SK-N-SH treated with all-trans-retinoic acid at 6 μM for 48 hours (cell line): ENCODE results near the gene CRTAP.
"Not testable (repeated sequence)": the region's sequence is repeated elsewhere in the genome, so short reads cannot be mapped to it uniquely, and the experiment has no call there.

ENCODE experiments used
- ATAC-seq: fragments of 200-7000 bp; cut with Tn5 transposase; 3 replicates; pipeline ENCODE4 v1.9.1; 2020; ENCODE audit warnings: mild to moderate bottlenecking, moderate library complexity
- ARNTL ChIP-seq: fragments of 450-650 bp; formaldehyde crosslinking; IDR thresholded peaks from 2 replicates; pipeline ENCODE4 v1.5.0; 2020; ENCODE audit warnings: low read depth, mild to moderate bottlenecking, moderate library complexity, borderline replicate concordance
- BACH2 ChIP-seq: fragments of 250-450 bp; sonication (Bioruptor Pico); IDR thresholded peaks from 2 replicates; pipeline ENCODE4 v1.9.0; 2021; ENCODE audit warnings: mild to moderate bottlenecking, borderline replicate concordance
- CSDC2 ChIP-seq: fragments of 250-450 bp; sonication (Bioruptor Pico); IDR thresholded peaks from 2 replicates; pipeline ENCODE4 v1.5.0; 2020; ENCODE audit warnings: mild to moderate bottlenecking, moderate library complexity
- ESRRG ChIP-seq: fragments of 250-450 bp; sonication (Bioruptor Pico); IDR thresholded peaks from 2 replicates; pipeline ENCODE4 v1.6.1; 2021; ENCODE audit warnings: mild to moderate bottlenecking
- ISL1 ChIP-seq: fragments of 250-450 bp; sonication (Bioruptor Pico); IDR thresholded peaks from 2 replicates; pipeline ENCODE4 v2.1.2; 2022; ENCODE audit warnings: mild to moderate bottlenecking, moderate library complexity
- OSR1 ChIP-seq: fragments of 250-450 bp; sonication (Bioruptor Pico); IDR thresholded peaks from 2 replicates; pipeline ENCODE4 v1.8.0; 2022; ENCODE audit warnings: moderate library complexity, mild to moderate bottlenecking, inconsistent platforms
- RARB ChIP-seq: fragments of 250-450 bp; sonication (Bioruptor Pico); IDR thresholded peaks from 2 replicates; pipeline ENCODE4 v1.8.0; 2021; ENCODE audit warnings: mild to moderate bottlenecking, moderate library complexity
- SNAI2 ChIP-seq: fragments of 250-450 bp; sonication (Bioruptor Pico); IDR thresholded peaks from 2 replicates; pipeline ENCODE4 v1.5.0; 2020; ENCODE audit warnings: mild to moderate bottlenecking, moderate library complexity
- TCF4 ChIP-seq: fragments of 250-450 bp; sonication (Bioruptor Pico); IDR thresholded peaks from 2 replicates; pipeline ENCODE4 v1.8.0; 2021; ENCODE audit warnings: mild to moderate bottlenecking, moderate library complexity, borderline replicate concordance
- TOX ChIP-seq: fragments of 250-450 bp; sonication (Bioruptor Pico); IDR thresholded peaks from 2 replicates; pipeline ENCODE4 v1.8.0; 2021; ENCODE audit warnings: mild to moderate bottlenecking, moderate library complexity, borderline replicate concordance
- ZC3H10 ChIP-seq: fragments of 250-450 bp; sonication (Bioruptor Pico); IDR thresholded peaks from 2 replicates; pipeline ENCODE4 v1.5.1; 2021; ENCODE audit warnings: mild to moderate bottlenecking, moderate library complexity
- ZFP30 ChIP-seq: fragments of 450-650 bp; formaldehyde crosslinking; IDR thresholded peaks from 2 replicates; pipeline ENCODE4 v1.5.0; 2022; ENCODE audit warnings: mild to moderate bottlenecking, moderate library complexity
- ZNF565 ChIP-seq: fragments of 450-650 bp; formaldehyde crosslinking; conservative IDR thresholded peaks from 2 replicates; pipeline ENCODE4 v1.5.0; 2020; ENCODE audit warnings: low read depth, mild to moderate bottlenecking, moderate library complexity
- ZNF70 ChIP-seq: fragments of 450-650 bp; formaldehyde crosslinking; IDR thresholded peaks from 2 replicates; pipeline ENCODE4 v1.5.0; 2020; ENCODE audit warnings: mild to moderate bottlenecking, moderate library complexity
- ZNF8 ChIP-seq: fragments of 450-650 bp; formaldehyde crosslinking; IDR thresholded peaks from 2 replicates; pipeline ENCODE4 v1.5.0; 2020; ENCODE audit warnings: mild to moderate bottlenecking, moderate library complexity
- TF ChIP-seq, protein P1 (sequence below): fragments of 250-450 bp; sonication (Bioruptor Pico); IDR thresholded peaks from 2 replicates; pipeline ENCODE4 v1.5.1; 2021; ENCODE audit warnings: mild to moderate bottlenecking, moderate library complexity
- TF ChIP-seq, protein P2 (sequence below): fragments of 250-450 bp; sonication (Bioruptor Pico); IDR thresholded peaks from 2 replicates; pipeline ENCODE4 v1.8.0; 2020; ENCODE audit warnings: mild to moderate bottlenecking, moderate library complexity, borderline replicate concordance
- TF ChIP-seq, protein P3 (sequence below): fragments of 250-450 bp; sonication (Bioruptor Pico); IDR thresholded peaks from 2 replicates; pipeline ENCODE4 v1.5.0; 2020; ENCODE audit warnings: mild to moderate bottlenecking, moderate library complexity
- TF ChIP-seq, protein P4 (sequence below): fragments of 250-450 bp; sonication (Bioruptor Pico); IDR thresholded peaks from 2 replicates; pipeline ENCODE4 v1.5.1; 2020; ENCODE audit warnings: low read depth, mild to moderate bottlenecking, moderate library complexity
- TF ChIP-seq, protein P5 (sequence below): fragments of 250-450 bp; sonication (Bioruptor Pico); IDR thresholded peaks from 2 replicates; pipeline ENCODE4 v1.8.0; 2021; ENCODE audit warnings: low read depth, mild to moderate bottlenecking, moderate library complexity, borderline replicate concordance

CRTAP gene

DNA sequence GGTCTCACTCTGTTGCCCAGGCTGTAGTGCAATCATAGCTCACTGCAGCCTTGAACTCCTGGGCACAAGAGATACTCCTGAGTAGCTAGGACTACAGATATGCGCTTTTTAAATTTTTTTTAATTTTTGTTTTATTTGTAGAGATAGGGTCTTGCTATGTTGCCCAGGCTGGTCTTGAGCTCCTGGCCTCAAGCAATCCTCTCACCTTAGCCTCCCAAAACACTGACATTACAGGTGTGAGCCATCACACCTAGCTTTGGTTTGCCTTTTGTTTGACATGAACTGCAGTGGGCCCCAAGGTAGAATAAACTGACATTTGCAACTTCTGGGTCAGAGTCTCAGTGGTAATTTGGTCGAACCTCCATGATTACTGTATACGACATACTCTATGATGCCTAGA lies 9.0 kb upstream of the CRTAP start:
- TF ChIP-seq ZNF565 (CRISPR knock-in tag): no peak
- no peak for TF ChIP-seq ISL1
- no peak for TF ChIP-seq ZNF8 (CRISPR knock-in tag)
- TF ChIP-seq, protein P1, sequence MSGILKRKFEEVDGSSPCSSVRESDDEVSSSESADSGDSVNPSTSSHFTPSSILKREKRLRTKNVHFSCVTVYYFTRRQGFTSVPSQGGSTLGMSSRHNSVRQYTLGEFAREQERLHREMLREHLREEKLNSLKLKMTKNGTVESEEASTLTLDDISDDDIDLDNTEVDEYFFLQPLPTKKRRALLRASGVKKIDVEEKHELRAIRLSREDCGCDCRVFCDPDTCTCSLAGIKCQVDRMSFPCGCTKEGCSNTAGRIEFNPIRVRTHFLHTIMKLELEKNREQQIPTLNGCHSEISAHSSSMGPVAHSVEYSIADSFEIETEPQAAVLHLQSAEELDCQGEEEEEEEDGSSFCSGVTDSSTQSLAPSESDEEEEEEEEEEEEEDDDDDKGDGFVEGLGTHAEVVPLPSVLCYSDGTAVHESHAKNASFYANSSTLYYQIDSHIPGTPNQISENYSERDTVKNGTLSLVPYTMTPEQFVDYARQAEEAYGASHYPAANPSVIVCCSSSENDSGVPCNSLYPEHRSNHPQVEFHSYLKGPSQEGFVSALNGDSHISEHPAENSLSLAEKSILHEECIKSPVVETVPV: no peak
- TF ChIP-seq, protein P2, sequence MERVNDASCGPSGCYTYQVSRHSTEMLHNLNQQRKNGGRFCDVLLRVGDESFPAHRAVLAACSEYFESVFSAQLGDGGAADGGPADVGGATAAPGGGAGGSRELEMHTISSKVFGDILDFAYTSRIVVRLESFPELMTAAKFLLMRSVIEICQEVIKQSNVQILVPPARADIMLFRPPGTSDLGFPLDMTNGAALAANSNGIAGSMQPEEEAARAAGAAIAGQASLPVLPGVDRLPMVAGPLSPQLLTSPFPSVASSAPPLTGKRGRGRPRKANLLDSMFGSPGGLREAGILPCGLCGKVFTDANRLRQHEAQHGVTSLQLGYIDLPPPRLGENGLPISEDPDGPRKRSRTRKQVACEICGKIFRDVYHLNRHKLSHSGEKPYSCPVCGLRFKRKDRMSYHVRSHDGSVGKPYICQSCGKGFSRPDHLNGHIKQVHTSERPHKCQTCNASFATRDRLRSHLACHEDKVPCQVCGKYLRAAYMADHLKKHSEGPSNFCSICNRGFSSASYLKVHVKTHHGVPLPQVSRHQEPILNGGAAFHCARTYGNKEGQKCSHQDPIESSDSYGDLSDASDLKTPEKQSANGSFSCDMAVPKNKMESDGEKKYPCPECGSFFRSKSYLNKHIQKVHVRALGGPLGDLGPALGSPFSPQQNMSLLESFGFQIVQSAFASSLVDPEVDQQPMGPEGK (CRISPR knock-in tag): no peak
- TF ChIP-seq ZC3H10 (CRISPR knock-in tag): no peak
- TF ChIP-seq, protein P3, sequence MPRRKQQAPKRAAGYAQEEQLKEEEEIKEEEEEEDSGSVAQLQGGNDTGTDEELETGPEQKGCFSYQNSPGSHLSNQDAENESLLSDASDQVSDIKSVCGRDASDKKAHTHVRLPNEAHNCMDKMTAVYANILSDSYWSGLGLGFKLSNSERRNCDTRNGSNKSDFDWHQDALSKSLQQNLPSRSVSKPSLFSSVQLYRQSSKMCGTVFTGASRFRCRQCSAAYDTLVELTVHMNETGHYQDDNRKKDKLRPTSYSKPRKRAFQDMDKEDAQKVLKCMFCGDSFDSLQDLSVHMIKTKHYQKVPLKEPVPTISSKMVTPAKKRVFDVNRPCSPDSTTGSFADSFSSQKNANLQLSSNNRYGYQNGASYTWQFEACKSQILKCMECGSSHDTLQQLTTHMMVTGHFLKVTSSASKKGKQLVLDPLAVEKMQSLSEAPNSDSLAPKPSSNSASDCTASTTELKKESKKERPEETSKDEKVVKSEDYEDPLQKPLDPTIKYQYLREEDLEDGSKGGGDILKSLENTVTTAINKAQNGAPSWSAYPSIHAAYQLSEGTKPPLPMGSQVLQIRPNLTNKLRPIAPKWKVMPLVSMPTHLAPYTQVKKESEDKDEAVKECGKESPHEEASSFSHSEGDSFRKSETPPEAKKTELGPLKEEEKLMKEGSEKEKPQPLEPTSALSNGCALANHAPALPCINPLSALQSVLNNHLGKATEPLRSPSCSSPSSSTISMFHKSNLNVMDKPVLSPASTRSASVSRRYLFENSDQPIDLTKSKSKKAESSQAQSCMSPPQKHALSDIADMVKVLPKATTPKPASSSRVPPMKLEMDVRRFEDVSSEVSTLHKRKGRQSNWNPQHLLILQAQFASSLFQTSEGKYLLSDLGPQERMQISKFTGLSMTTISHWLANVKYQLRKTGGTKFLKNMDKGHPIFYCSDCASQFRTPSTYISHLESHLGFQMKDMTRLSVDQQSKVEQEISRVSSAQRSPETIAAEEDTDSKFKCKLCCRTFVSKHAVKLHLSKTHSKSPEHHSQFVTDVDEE (CRISPR knock-in tag): no peak
- TF ChIP-seq CSDC2: no peak
- TF ChIP-seq ZFP30 (CRISPR knock-in tag): no peak
- no peak for TF ChIP-seq BACH2 (CRISPR knock-in tag)
- TF ChIP-seq, protein P4, sequence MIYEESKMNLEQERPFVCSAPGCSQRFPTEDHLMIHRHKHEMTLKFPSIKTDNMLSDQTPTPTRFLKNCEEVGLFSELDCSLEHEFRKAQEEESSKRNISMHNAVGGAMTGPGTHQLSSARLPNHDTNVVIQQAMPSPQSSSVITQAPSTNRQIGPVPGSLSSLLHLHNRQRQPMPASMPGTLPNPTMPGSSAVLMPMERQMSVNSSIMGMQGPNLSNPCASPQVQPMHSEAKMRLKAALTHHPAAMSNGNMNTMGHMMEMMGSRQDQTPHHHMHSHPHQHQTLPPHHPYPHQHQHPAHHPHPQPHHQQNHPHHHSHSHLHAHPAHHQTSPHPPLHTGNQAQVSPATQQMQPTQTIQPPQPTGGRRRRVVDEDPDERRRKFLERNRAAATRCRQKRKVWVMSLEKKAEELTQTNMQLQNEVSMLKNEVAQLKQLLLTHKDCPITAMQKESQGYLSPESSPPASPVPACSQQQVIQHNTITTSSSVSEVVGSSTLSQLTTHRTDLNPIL (CRISPR knock-in tag): no peak
- TF ChIP-seq, protein P5, sequence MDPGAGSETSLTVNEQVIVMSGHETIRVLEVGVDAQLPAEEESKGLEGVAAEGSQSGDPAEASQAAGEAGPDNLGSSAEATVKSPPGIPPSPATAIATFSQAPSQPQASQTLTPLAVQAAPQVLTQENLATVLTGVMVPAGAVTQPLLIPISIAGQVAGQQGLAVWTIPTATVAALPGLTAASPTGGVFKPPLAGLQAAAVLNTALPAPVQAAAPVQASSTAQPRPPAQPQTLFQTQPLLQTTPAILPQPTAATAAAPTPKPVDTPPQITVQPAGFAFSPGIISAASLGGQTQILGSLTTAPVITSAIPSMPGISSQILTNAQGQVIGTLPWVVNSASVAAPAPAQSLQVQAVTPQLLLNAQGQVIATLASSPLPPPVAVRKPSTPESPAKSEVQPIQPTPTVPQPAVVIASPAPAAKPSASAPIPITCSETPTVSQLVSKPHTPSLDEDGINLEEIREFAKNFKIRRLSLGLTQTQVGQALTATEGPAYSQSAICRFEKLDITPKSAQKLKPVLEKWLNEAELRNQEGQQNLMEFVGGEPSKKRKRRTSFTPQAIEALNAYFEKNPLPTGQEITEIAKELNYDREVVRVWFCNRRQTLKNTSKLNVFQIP: no peak
- TF ChIP-seq SNAI2 (CRISPR knock-in tag): no peak
- TF ChIP-seq ZNF70: no peak
- TF ChIP-seq TOX (CRISPR knock-in tag): no peak

DNA sequence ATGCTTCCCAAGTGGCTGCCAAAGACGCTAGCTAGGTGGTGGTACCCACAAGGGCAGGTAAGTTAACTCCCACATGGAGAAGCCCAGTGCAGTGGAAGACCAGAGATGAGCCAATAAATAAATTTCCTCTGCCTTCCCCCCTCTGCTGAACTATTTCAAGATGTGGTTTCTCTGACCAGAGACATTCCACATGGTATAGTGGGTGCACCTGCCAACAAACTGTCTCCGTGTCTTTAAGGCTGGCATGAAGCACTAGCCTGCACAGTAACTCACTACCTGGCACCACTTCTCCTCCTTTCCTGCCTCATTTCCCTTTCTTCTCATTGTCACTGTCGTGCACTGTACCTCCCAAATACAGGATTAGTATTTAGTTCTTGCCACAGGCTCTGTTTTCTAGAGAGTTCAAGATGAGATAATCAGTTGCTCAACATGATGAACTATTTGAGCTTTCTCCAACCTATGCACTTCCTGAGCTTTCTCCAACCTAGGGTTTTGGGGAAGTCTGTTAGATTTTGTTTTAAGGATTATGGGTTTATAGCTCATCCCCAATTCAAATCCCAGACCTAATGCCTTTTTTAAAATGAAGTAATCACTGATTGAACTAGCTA lies 8.4 kb upstream of the CRTAP start:
- TF ChIP-seq TCF4 (CRISPR knock-in tag) (no peak), ARNTL (CRISPR knock-in tag) (no peak), TOX (CRISPR knock-in tag) (no peak), ZNF565 (CRISPR knock-in tag) (no peak), ISL1 (no peak), OSR1 (CRISPR knock-in tag) (no peak), RARB (CRISPR knock-in tag) (no peak), SNAI2 (CRISPR knock-in tag) (no peak), ESRRG (no peak)
- TF ChIP-seq, protein P4 (CRISPR knock-in tag): no peak
- TF ChIP-seq, protein P1: no peak
- TF ChIP-seq, protein P5: no peak
- peak; percentile 43 for ATAC-seq

More for the DNA sequence above, 9.0 kb upstream of the CRTAP start:
- no peak for ATAC-seq

DNA sequence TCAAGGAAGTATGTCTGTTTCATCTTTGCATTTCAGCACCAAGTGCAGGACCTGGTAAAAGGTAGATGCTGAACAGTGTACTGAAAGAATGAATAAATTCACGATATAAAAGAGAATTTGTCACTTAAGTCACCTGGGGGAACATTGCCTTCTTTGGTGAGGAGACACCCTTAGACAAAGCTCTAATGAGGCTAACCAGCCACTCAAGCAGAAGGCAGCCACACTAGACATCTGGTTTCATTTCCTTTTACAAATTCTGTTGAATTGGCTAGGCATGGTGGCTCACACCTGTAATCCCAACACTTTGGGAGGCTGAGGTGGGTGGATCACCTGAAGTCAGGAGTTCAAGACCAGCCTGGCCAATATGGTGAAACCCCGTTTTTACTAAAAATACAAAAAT lies 7.0 kb upstream of the CRTAP start:
- ATAC-seq: not testable (repeated sequence)
